Progenitor cell of endocrine pancreas (in vitro differentiated cells): ENCODE measurements around the gene PDSS2. TPM values are rescaled to one million over a fixed set of nuclear protein-coding genes. Genes with fewer than 3 reads are reported as not detected.

ENCODE experiments used
- DNase-seq: peaks from one replicate; pipeline ENCODE4 v3.0.0; 2021; ENCODE audit warnings: low spot score; ENCODE audit not compliant: unreplicated experiment
- H3K27ac Mint-ChIP-seq: 2 replicates; pipeline ENCODE4 v1.8.0; 2021; ENCODE audit warnings: mild to moderate bottlenecking, moderate library complexity, mixed read lengths
- H3K27me3 Mint-ChIP-seq: 2 replicates; pipeline ENCODE4 v1.8.0; 2021; ENCODE audit warnings: mixed read lengths
- H3K36me3 Mint-ChIP-seq: 2 replicates; pipeline ENCODE4 v1.8.0; 2022; ENCODE audit warnings: mixed read lengths; ENCODE audit not compliant: insufficient read depth
- H3K4me1 Mint-ChIP-seq: 2 replicates; pipeline ENCODE4 v1.8.0; 2021; ENCODE audit warnings: low read depth, mixed read lengths
- H3K4me3 Mint-ChIP-seq: 2 replicates; pipeline ENCODE4 v1.8.0; 2021; ENCODE audit warnings: low read depth, mild to moderate bottlenecking, moderate library complexity, mixed read lengths
- H3K9me3 Mint-ChIP-seq: 2 replicates; pipeline ENCODE4 v1.8.0; 2021; ENCODE audit warnings: low read depth, mixed read lengths
- total RNA-seq: library from RNA; stranded (reverse); gene quantifications from 2 replicates; pipeline ENCODE4 v1.2.1, GENCODE V29; 2021
- TF ChIP-seq, protein P1 (sequence below): fragments of 200-600 bp; sonication (generic); IDR thresholded peaks from one replicate; pipeline ENCODE4 v1.5.0; 2021; ENCODE audit warnings: antibody characterized with exemption, mild to moderate bottlenecking; ENCODE audit not compliant: unreplicated experiment

The PDSS2 gene
- total RNA-seq, 1 donor from 2014 or later, result 12.8 TPM

DNA sequence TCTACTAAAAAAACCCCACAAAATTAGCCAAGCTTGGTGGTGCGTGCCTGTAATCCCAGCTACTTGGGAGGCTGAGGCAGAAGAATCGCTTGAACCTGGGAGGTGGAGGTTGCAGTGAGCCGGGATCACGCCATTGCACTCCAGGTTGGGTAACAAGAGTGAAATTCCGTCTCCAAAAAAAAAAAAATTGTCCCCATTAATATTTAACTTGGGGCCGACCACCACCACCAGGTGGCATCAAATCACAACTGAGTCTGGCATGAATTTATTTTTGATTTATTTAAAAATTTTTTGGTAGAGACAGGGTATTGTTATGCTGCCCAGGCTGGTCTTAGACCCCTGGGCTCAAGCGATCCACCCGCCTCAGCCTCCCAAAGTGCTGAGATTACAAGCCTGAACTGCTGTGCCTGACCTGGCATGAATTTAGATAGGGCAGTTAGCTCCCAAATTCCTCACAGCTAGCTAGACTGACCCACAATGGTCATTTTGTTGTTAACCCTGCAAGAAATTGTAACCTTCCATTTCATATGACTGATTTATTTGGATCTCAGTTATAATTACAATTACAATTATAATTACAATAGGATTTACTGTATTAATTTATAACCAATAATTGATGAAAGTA is 326.9 kb downstream of the PDSS2 start:
- peaks cover 8% of the 10 kb centered on the region for H3K4me1 Mint-ChIP-seq
- no peaks in the 10 kb centered on the region for H3K36me3 Mint-ChIP-seq
- H3K9me3 Mint-ChIP-seq, result no peaks in the 10 kb centered on the region
- no peaks in the 10 kb centered on the region for H3K27me3 Mint-ChIP-seq
- DNase-seq, result no peak
- TF ChIP-seq, protein P1, sequence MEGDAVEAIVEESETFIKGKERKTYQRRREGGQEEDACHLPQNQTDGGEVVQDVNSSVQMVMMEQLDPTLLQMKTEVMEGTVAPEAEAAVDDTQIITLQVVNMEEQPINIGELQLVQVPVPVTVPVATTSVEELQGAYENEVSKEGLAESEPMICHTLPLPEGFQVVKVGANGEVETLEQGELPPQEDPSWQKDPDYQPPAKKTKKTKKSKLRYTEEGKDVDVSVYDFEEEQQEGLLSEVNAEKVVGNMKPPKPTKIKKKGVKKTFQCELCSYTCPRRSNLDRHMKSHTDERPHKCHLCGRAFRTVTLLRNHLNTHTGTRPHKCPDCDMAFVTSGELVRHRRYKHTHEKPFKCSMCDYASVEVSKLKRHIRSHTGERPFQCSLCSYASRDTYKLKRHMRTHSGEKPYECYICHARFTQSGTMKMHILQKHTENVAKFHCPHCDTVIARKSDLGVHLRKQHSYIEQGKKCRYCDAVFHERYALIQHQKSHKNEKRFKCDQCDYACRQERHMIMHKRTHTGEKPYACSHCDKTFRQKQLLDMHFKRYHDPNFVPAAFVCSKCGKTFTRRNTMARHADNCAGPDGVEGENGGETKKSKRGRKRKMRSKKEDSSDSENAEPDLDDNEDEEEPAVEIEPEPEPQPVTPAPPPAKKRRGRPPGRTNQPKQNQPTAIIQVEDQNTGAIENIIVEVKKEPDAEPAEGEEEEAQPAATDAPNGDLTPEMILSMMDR, result peak; percentile 71
- no peak overlapping the region for H3K27ac Mint-ChIP-seq
- H3K4me3 Mint-ChIP-seq, result no peak overlapping the region

DNA sequence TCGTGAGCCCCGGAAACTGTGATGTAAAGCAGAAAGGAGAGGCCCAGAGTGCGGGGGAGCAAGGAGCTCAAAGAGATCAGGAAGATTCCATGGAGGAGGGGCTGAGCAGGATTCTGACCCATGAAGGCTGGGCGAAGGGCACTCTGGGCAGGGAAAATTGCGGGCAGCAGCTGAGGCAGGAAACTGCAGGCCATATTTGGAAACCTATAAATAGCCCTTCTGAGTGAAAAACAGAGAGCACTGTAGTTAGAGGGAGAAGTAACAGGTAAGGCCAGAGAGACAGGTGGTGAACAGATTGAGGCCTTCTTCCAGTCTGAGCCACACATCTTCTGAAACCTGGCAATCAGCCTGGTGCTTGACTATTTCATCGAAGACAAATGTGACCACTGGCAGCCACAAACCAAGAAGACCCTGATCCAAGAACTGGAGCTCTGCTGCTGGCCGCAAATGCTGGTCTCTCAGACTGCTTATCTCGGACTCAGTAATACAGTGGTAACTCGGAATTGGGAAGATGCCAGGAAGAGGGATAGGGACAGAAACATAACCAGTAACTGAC is 329.9 kb downstream of the PDSS2 start:
- no peak overlapping the region for H3K4me3 Mint-ChIP-seq
- TF ChIP-seq, protein P1, result no peak

DNA sequence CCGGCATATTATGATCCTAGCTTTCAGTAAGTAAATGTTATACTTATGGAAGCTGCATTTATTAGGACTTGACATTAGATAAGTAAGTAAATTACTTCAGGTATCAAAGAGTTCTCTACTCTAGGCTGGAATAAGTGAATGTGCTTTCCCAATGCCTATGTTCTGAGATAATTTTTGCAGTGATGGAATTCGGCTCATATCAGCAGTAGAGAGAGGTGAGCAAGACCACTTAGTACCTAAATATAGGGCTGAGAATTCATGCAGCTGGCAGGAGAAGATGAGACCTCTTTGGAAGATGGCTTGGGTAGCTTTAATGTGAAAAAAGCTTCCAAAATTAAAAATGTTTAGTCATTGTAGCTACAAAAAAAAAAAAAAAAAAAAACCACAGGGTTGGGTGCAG is 330.8 kb downstream of the PDSS2 start:
- no peaks in the 10 kb centered on the region for H3K27me3 Mint-ChIP-seq
- H3K36me3 Mint-ChIP-seq, result no peaks in the 10 kb centered on the region
- H3K27ac Mint-ChIP-seq, result no peak overlapping the region
- no peak for DNase-seq
- no peaks in the 10 kb centered on the region for H3K9me3 Mint-ChIP-seq
- TF ChIP-seq, protein P1, result no peak
- peaks cover 8% of the 10 kb centered on the region for H3K4me1 Mint-ChIP-seq
- H3K4me3 Mint-ChIP-seq, result no peak overlapping the region

More for the DNA sequence above, 329.9 kb downstream of the PDSS2 start:
- peaks cover 8% of the 10 kb centered on the region for H3K4me1 Mint-ChIP-seq
- no peak overlapping the region for H3K27ac Mint-ChIP-seq
- no peaks in the 10 kb centered on the region for H3K9me3 Mint-ChIP-seq
- DNase-seq, result no peak
- no peaks in the 10 kb centered on the region for H3K27me3 Mint-ChIP-seq
- H3K36me3 Mint-ChIP-seq, result no peaks in the 10 kb centered on the region

DNA sequence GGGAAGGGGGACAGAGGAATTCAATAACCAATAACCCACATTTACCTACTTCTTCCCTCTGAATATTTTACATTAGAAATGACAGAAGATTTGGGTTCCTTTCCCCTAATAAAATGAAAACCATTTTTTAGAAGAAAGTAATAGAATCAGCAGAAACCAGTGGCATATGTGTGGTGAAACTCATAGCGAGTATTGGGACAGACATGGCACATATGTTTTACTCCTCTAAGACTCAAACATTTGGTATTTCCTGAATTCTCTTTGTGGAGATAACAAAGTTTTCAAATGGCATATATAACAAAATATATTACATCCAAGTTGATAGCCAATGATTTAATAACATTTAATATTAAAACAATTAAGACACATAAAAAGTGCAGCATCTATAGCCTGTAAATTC is 331.2 kb downstream of the PDSS2 start:
- no peaks in the 10 kb centered on the region for H3K9me3 Mint-ChIP-seq
- no peak overlapping the region for H3K4me3 Mint-ChIP-seq
- H3K27me3 Mint-ChIP-seq, result no peaks in the 10 kb centered on the region
- peaks cover 8% of the 10 kb centered on the region for H3K4me1 Mint-ChIP-seq
- no peak overlapping the region for H3K27ac Mint-ChIP-seq
- TF ChIP-seq, protein P1, result no peak
- H3K36me3 Mint-ChIP-seq, result no peaks in the 10 kb centered on the region
- DNase-seq, result no peak

DNA sequence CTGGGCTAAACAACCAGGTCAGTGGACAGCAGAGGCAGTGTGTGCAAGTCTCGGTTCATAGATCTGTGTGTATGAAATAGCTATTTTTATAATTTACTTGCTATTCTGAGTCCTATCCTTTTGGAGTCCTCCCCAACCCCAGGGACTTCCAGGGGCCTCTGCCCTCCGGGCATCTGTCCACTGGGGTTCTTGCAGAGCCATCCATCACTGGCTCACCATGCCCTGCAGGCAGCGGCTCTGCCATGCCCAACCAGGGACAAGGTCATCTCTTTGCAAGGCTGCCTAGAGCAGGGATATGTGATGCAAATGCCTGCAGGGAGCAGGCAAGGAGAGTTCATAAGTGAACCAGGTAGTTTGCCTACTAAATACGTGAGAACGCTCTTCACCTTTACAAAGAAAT is 333.6 kb downstream of the PDSS2 start:
- TF ChIP-seq, protein P1, result no peak
- no peaks in the 10 kb centered on the region for H3K9me3 Mint-ChIP-seq
- no peaks in the 10 kb centered on the region for H3K36me3 Mint-ChIP-seq
- peaks cover 10% of the 10 kb centered on the region for H3K4me1 Mint-ChIP-seq
- DNase-seq, result no peak
- H3K4me3 Mint-ChIP-seq, result no peak overlapping the region
- H3K27ac Mint-ChIP-seq, result no peak overlapping the region
- no peaks in the 10 kb centered on the region for H3K27me3 Mint-ChIP-seq
